DOHH2 (cell line): ENCODE data around the gene IL17REL.

Experiments used
- H3F3A ChIP-seq: fragments of 200-600 bp; sonication (generic), shearing (Covaris generic); 2 replicates; pipeline ENCODE4 v1.6.0; 2016; ENCODE audit warnings: antibody characterized with exemption, mild to moderate bottlenecking; ENCODE audit not compliant: control insufficient read depth, insufficient read depth
- H3K27ac ChIP-seq: fragments of 200-600 bp; sonication (generic); 2 replicates; pipeline ENCODE4 v1.5.1; 2014; ENCODE audit warnings: low read depth, mild to moderate bottlenecking, low read length, moderate library complexity
- H3K27me3 ChIP-seq: fragments of 200-600 bp; sonication (generic); 2 replicates; pipeline ENCODE4 v1.6.1; 2014; ENCODE audit warnings: mild to moderate bottlenecking, low read length, mixed read lengths; ENCODE audit not compliant: control insufficient read depth
- H3K36me3 ChIP-seq: fragments of 200-600 bp; sonication (generic); 2 replicates; pipeline ENCODE4 v1.6.1; 2014; ENCODE audit warnings: mild to moderate bottlenecking, low read length, moderate library complexity, mixed read lengths; ENCODE audit not compliant: control insufficient read depth
- H3K4me1 ChIP-seq: fragments of 200-600 bp; sonication (generic); 2 replicates; pipeline ENCODE4 v1.6.1; 2014; ENCODE audit warnings: mild to moderate bottlenecking, low read length, mixed read lengths; ENCODE audit not compliant: control insufficient read depth
- H3K4me2 ChIP-seq: fragments of 200-600 bp; sonication (generic); 2 replicates; pipeline ENCODE4 v1.6.0; 2014; ENCODE audit warnings: mild to moderate bottlenecking, low read length, moderate library complexity
- H3K4me3 ChIP-seq: fragments of 200-600 bp; sonication (generic); 2 replicates; pipeline ENCODE4 v1.5.1; 2014; ENCODE audit warnings: mild to moderate bottlenecking, low read length, mixed read lengths
- H3K79me2 ChIP-seq: fragments of 200-600 bp; sonication (generic); 2 replicates; pipeline ENCODE4 v1.6.1; 2014; ENCODE audit warnings: mild to moderate bottlenecking, low read length, mixed read lengths; ENCODE audit not compliant: control insufficient read depth
- H3K9me2 ChIP-seq: fragments of 200-600 bp; sonication (generic); replicated peaks from 2 replicates; pipeline ENCODE4 v1.6.1; 2014; ENCODE audit warnings: mild to moderate bottlenecking, low read length, mixed read lengths; ENCODE audit not compliant: control insufficient read depth
- H3K9me3 ChIP-seq: fragments of 200-600 bp; sonication (generic); 2 replicates; pipeline ENCODE4 v1.6.1; 2014; ENCODE audit warnings: antibody characterized with exemption, low read length, mixed read lengths; ENCODE audit not compliant: control insufficient read depth, insufficient read depth
- H4K20me1 ChIP-seq: fragments of 200-600 bp; sonication (generic); 2 replicates; pipeline ENCODE4 v1.6.0; 2014; ENCODE audit warnings: low read depth, mild to moderate bottlenecking, antibody characterized with exemption, low read length, moderate library complexity; ENCODE audit not compliant: control insufficient read depth, insufficient read depth
- CTCF ChIP-seq: fragments of 200-600 bp; sonication (generic); IDR thresholded peaks from one replicate; pipeline ENCODE4 v1.5.1; 2014; ENCODE audit warnings: antibody characterized with exemption, mild to moderate bottlenecking, low read depth, low read length; ENCODE audit not compliant: poor library complexity, severe bottlenecking
- EZH2phosphoT487 ChIP-seq: fragments of 200-600 bp; sonication (generic); IDR thresholded peaks from 2 replicates; pipeline ENCODE4 v1.6.1; 2017; ENCODE audit warnings: borderline replicate concordance, mild to moderate bottlenecking, antibody characterized with exemption, low read length, moderate library complexity, mixed read lengths

IL17REL gene

GRCh38 chr22:50012211-50013181 lies at the start of gene IL17REL:
TSS of gene IL17REL (minus strand) at chr22:50012765. CDS start at chr22:50012646, 119 bp downstream.
- H3K79me2 ChIP-seq: no peaks in the 10 kb centered on the region
- no peaks in the 10 kb centered on the region for H4K20me1 ChIP-seq
- H3K4me2 ChIP-seq: no peak within 1 kb of the TSS
- no peak within 1 kb of the TSS for H3K4me3 ChIP-seq
- TF ChIP-seq CTCF: no peak
- no peak for TF ChIP-seq EZH2phosphoT487
- peaks cover 70% of the 10 kb centered on the region for H3K27me3 ChIP-seq
- H3K9me3 ChIP-seq: no peaks in the 10 kb centered on the region
- no peaks in the 10 kb centered on the region for H3F3A ChIP-seq
- peaks cover 17% of the 10 kb centered on the region for H3K4me1 ChIP-seq
- no peaks in the 10 kb centered on the region for H3K9me2 ChIP-seq
- no peak within 1 kb of the TSS for H3K27ac ChIP-seq
- H3K36me3 ChIP-seq: no peaks in the 10 kb centered on the region

- Histone ChIP-seq H3K27me3 (no peaks in the 10 kb centered on the region), H3K4me1 (peaks cover 43% of the 10 kb centered on the region), H3K36me3 (no peaks in the 10 kb centered on the region), H3K27ac (no peak overlapping the region), H4K20me1 (no peaks in the 10 kb centered on the region), H3K4me2 (no peak overlapping the region), H3K4me3 (no peak overlapping the region), H3K9me2 (no peaks in the 10 kb centered on the region), H3K9me3 (no peaks in the 10 kb centered on the region), H3F3A (peaks cover 11% of the 10 kb centered on the region), H3K79me2 (no peaks in the 10 kb centered on the region)
- TF ChIP-seq CTCF (no peak), EZH2phosphoT487 (no peak)
Observed at GRCh38 chr22:50061824-50062355, 49.3 kb upstream of the IL17REL start.

GRCh38 chr22:50061141-50061823 lies 48.7 kb upstream of the IL17REL start:
- Histone ChIP-seq H3K4me1 (peaks cover 44% of the 10 kb centered on the region), H4K20me1 (no peaks in the 10 kb centered on the region), H3K9me3 (no peaks in the 10 kb centered on the region), H3K79me2 (no peaks in the 10 kb centered on the region), H3K36me3 (no peaks in the 10 kb centered on the region), H3F3A (peaks cover 15% of the 10 kb centered on the region), H3K4me2 (no peak overlapping the region), H3K4me3 (no peak overlapping the region), H3K9me2 (no peaks in the 10 kb centered on the region), H3K27me3 (no peaks in the 10 kb centered on the region), H3K27ac (no peak overlapping the region)
- no peak for TF ChIP-seq CTCF
